ENCODE data around the gene SH3BP4.

The SH3BP4 gene

GRCh38 chr2:235070063-235070706 is 118.4 kb downstream of the SH3BP4 start:
- TF ChIP-seq GATA3 (IDR thresholded peaks at IDR 0.05; ENCODE audit: low read depth, low read length) (no peak), GATA2 (IDR thresholded peaks at IDR 0.05; ENCODE audit: low read depth, low read length) (no peak)

- TF ChIP-seq GATA3 (IDR thresholded peaks at IDR 0.05; ENCODE audit: low read depth, low read length), result no peak
- peak; percentile 64 for TF ChIP-seq GATA2 (IDR thresholded peaks at IDR 0.05; ENCODE audit: low read depth, low read length)
Observed at GRCh38 chr2:235073868-235074413, 122.1 kb downstream of the SH3BP4 start.

DNA sequence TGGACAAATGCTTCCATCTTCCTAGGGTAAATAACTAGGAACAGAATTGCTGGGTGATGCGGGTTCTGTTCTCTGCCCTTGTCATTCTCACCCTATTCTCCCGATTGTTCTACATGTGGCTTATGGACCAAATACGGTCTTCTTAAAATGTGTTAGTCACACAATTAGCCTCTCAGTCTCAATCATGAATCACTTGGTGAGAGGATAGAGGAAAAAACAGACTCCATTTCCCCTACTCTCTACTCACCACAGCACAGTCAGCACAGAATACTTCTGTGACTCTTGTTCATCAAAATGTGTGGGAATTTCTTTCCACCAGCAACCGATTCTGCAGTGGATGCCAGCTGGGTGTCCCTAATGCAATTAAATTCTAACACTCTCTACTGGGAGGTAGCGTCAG is 125.2 kb downstream of the SH3BP4 start:
- TF ChIP-seq GATA3 (IDR thresholded peaks at IDR 0.05; ENCODE audit: low read depth, low read length) (no peak), GATA2 (IDR thresholded peaks at IDR 0.05; ENCODE audit: low read depth, low read length) (no peak)

DNA sequence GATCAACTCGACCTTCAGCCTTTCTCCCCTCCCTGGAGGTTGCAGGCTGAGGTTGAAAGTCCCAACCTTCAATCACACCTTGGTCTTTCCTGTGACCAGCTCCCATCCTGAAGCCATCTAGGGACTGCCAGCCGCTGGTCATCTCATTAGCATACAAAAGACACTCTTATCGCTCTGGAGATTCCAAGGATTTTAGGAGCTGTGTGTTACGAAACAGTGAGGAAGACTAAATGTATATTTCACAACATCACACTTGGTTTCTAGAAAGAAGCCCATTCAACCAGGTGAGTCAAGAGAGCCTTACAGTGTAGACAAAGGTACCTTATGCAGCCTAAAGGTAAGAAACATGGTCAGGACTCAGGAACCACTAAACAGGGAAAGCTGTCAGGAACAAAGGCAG is 126.4 kb downstream of the SH3BP4 start:
- TF ChIP-seq GATA3 (IDR thresholded peaks at IDR 0.05; ENCODE audit: low read depth, low read length) (no peak), GATA2 (IDR thresholded peaks at IDR 0.05; ENCODE audit: low read depth, low read length) (no peak)

DNA sequence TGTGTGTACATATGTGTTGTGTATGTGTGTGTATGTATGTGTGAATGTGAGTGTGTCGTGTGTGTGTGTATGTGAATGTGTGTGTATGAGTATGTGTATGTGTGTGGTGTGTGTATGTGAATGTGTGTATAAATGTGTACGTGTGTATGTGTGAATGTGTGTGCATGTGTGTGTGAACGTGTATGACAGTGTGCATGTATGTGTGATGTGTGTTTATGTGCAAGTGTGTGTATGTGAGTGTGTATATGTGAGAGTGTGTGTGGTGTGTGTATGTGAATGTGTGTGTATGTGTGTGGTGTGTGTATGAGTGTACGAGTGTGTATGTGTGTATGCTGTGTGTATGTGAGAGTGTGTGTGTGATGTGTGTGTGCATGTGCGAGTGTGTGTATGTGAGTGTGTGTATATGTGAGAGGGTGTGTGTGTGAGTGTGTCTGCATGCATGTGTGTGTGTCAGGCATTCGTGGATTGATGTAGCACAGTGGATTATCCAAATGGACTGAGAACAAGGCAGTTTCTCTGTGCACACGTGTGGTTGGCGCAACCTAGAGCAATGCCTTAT is 127.2 kb downstream of the SH3BP4 start:
- no peak for TF ChIP-seq GATA2 (IDR thresholded peaks at IDR 0.05; ENCODE audit: low read depth, low read length)
- TF ChIP-seq GATA3 (IDR thresholded peaks at IDR 0.05; ENCODE audit: low read depth, low read length), result no peak

DNA sequence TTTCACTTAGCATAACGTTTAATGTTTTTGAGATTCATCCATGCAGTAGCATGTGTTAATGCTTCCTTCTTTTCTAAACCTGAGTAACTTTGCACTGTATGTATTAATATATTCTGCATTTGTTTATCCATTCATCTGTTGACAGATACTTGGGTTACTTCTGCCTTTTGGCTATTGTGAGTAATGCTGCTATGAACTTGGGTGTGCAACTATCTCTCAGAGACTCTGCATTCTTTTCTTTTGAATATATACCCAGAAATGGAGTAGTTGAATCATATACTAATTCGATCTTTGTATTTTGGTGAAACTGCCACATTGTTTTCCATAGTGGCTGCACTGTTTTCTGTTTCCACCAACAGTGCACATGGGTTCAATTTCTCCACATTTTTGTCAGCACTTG is 128.3 kb downstream of the SH3BP4 start:
- no peak for TF ChIP-seq GATA2 (IDR thresholded peaks at IDR 0.05; ENCODE audit: low read depth, low read length)

GRCh38 chr2:235082578-235083338 is 130.9 kb downstream of the SH3BP4 start:
- TF ChIP-seq GATA3 (IDR thresholded peaks at IDR 0.05; ENCODE audit: low read depth, low read length) (no peak), GATA2 (IDR thresholded peaks at IDR 0.05; ENCODE audit: low read depth, low read length) (no peak)

DNA sequence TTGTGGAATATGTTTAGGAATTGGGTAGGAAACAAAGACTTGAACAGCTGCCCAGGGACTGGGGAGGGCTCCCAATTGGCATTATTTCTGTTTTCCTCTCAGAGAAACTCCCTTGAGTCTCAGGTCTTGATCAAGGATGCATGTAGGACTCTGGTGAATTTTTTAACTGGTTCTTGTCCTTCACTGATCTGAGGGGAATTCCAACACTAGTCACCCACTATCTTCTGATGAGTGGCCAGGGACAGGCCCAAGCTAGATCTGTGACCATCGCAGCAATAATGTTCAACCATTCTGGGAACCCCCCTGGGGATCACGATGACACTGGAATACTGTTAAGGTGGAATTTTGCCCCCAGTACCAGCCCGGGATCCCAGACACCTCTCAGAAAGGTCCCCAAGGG is 132.0 kb downstream of the SH3BP4 start:
- TF ChIP-seq GATA3 (IDR thresholded peaks at IDR 0.05; ENCODE audit: low read depth, low read length) (no peak), GATA2 (IDR thresholded peaks at IDR 0.05; ENCODE audit: low read depth, low read length) (no peak)

- TF ChIP-seq GATA3 (IDR thresholded peaks at IDR 0.05; ENCODE audit: low read depth, low read length) (no peak), GATA2 (IDR thresholded peaks at IDR 0.05; ENCODE audit: low read depth, low read length) (no peak)
Observed at GRCh38 chr2:235084424-235084823, 132.6 kb downstream of the SH3BP4 start.

DNA sequence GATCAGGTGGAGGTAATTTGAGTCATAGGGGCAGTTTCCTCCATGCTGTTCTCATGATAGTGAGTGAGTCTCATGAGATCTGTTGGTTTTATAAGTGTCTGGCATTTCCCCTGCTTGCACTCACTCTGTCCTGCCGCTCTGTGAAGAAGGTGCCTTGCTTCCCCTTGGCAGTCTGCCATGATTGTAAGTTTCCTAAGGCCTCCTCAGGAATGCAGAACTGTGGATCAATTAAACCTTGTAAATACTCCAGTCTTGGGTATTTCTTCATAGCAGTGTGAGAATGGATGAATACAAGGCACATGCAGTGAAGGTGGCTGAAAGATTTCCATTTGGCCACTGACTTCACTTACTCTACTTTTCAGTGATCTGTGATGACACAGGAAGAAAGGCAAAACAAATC is 133.7 kb downstream of the SH3BP4 start:
- TF ChIP-seq GATA2 (IDR thresholded peaks at IDR 0.05; ENCODE audit: low read depth, low read length), result no peak

- TF ChIP-seq GATA3 (IDR thresholded peaks at IDR 0.05; ENCODE audit: low read depth, low read length) (no peak), GATA2 (IDR thresholded peaks at IDR 0.05; ENCODE audit: low read depth, low read length) (no peak)
Observed at GRCh38 chr2:235086481-235087184, 134.8 kb downstream of the SH3BP4 start.

DNA sequence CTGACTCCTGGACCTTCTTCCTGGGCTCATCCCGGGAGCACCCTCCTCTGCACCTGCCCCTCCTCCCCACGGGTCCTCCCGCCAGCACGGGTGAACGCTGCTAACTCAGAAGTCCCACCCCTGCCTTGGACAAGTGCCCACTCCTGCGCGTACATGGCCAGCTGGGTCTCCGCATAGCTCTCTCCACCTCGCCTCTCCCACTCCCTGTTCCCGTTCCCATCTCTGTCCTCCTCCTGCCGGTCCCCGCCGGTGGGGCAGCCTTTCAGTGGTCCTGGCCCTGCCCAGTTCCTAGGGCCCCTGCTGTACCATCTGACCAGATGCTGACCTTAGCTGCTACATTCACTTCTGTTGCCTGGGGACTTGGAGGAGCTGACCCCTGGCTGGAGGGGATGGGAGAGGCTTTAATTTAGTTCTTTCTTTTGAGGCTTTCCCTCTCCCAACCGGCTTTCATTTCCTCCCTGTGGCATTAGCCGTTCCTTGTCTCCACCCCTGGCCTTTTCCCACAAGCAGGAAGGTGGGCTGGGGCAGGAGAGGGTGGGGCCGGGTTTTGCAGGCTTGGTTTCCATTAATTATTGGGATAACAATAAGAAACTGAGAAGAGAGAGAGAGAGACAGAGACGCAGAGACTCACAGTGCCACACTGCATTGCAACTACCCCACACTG is 136.1 kb downstream of the SH3BP4 start:
- TF ChIP-seq GATA3 (IDR thresholded peaks at IDR 0.05; ENCODE audit: low read depth, low read length) (no peak), GATA2 (IDR thresholded peaks at IDR 0.05; ENCODE audit: low read depth, low read length) (no peak)

DNA sequence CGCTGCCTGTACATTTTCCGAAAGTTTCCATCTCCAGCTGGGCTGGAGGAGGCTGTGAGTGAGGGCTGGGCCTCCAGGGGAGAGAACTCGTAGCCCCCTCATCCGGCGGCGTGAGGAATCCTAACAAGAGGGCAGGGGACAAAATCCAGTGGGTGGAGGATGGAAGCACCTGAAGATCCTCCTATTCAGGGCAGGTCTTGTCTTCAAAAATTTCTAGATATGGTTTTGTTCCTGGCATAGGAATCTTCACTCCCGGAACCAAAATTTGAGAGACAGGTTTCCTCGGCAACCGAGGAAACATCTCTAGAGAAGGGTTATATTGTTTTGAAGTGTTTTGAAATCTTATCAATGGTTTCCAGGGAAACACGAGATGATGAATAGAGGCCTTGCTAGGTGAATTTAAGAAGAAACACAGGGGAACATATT is 136.7 kb downstream of the SH3BP4 start:
- TF ChIP-seq GATA2 (IDR thresholded peaks at IDR 0.05; ENCODE audit: low read depth, low read length), result no peak

DNA sequence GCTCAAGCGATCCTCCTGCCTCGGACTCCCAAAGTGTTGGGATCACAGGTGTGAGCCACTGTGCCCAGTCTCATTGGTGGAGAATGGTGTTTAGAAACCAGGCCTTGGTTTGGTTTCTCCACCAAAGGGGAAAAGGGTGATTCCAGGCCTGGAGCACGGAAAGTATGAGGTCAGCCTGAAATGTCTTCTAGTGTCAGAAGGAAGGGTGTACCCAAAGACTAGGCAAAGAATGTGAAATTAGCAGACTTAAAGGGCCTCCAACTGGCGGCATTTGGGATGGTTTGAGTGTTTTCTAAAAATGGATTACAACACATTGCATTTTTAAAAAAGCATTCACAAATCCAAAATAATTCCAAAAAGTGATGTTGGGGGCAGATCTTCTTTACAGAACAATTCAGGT is 139.6 kb downstream of the SH3BP4 start:
- no peak for TF ChIP-seq GATA2 (IDR thresholded peaks at IDR 0.05; ENCODE audit: low read depth, low read length)
- TF ChIP-seq GATA3 (IDR thresholded peaks at IDR 0.05; ENCODE audit: low read depth, low read length), result no peak

All from SH-SY5Y (cell line).